A549 (cell line): ENCODE measurements around the gene CLDN25. TPM values are rescaled to one million over a fixed set of nuclear protein-coding genes. Genes with fewer than 3 reads are reported as not detected.

Source experiments
- ATAC-seq, 2 experiments: fragments of 200-7000 bp in 1 of 2; fragments of >200 bp in 1 of 2; cut with Nextera tagmentation in 1 of 2; cut with Tn5 transposase in 1 of 2; 3 replicates each; pipeline versions ENCODE4 v1.8.0 to v1.9.1; 2018 to 2020; ENCODE audit warnings: mild to moderate bottlenecking in 1 of 2, moderate library complexity in 1 of 2
- CTCF ChIA-PET: fragments of 300-600 bp; sonication (Branson Sonifier 250); formaldehyde crosslinking; extraction: SDS; loops from one replicate; lab custom pipeline; 2021; ENCODE audit warnings: antibody characterized with exemption, inconsistent platforms; lab: Yijun Ruan, JAX
- POLR2A ChIA-PET: fragments of 350-600 bp; formaldehyde crosslinking; extraction: SDS; loops from one replicate; lab custom pipeline; 2021; ENCODE audit warnings: antibody characterized with exemption, inconsistent platforms; lab: Yijun Ruan, JAX
- DNase-seq, 2 experiments: peaks; one replicate each; pipeline versions ENCODE4 v3.0.0 to v3.0.0-alpha.2; 2011 to 2016; ENCODE audit warnings: low read depth in 1 of 2, low spot score in 1 of 2
- FAIRE-seq: peaks from 2 replicates; lab custom pipeline; 2011; peaks lifted over from hg19 to GRCh38; lab: Jason Lieb, UNC
- H3K27ac ChIP-seq, 2 experiments: fragments of >200 bp; sonication (Bioruptor Twin); formaldehyde crosslinking; 3 replicates each; pipeline ENCODE4 v1.5.1; 2016 to 2017
- H3K4me1 ChIP-seq: fragments of >200 bp; sonication (Bioruptor Twin); formaldehyde crosslinking; 3 replicates; pipeline ENCODE4 v1.6.1; 2016
- H3K4me2 ChIP-seq: fragments of >200 bp; sonication (Bioruptor Twin); formaldehyde crosslinking; 3 replicates; pipeline ENCODE4 v1.6.1; 2016
- H3K4me3 ChIP-seq: fragments of >200 bp; sonication (Bioruptor Twin); formaldehyde crosslinking; 3 replicates; pipeline ENCODE4 v1.5.1; 2016
- H3K9me3 ChIP-seq: fragments of >200 bp; sonication (Bioruptor Twin); formaldehyde crosslinking; 3 replicates; pipeline ENCODE4 v1.6.1; 2016
- CBX2 ChIP-seq: fragments of 200-600 bp; sonication (generic); IDR thresholded peaks from 2 replicates; pipeline ENCODE4 v1.6.1; 2016; ENCODE audit warnings: low read depth, mild to moderate bottlenecking, borderline replicate concordance
- CHD4 ChIP-seq: fragments of 200-600 bp; sonication (generic); IDR thresholded peaks from 2 replicates; pipeline ENCODE4 v1.6.1; 2016; ENCODE audit warnings: antibody characterized with exemption, mild to moderate bottlenecking, borderline replicate concordance
- CTCF ChIP-seq: fragments of >200 bp; sonication (Bioruptor Twin); formaldehyde crosslinking; IDR thresholded peaks from 3 replicates; pipeline ENCODE4 v1.5.1; 2016
- EHF ChIP-seq: fragments of 250-450 bp; sonication (Bioruptor Pico); IDR thresholded peaks from 2 replicates; pipeline ENCODE4 v1.5.0; 2020; ENCODE audit warnings: mild to moderate bottlenecking
- ESRRA ChIP-seq: fragments of 150-350 bp; IDR thresholded peaks from 2 replicates; pipeline ENCODE4 v1.6.1; 2014; ENCODE audit warnings: mild to moderate bottlenecking, low read length, borderline replicate concordance
- HDAC2 ChIP-seq: fragments of 200-600 bp; sonication (generic); IDR thresholded peaks from 2 replicates; pipeline ENCODE4 v1.6.1; 2016
- HEYL ChIP-seq: fragments of 250-450 bp; sonication (Bioruptor Pico); IDR thresholded peaks from 2 replicates; pipeline ENCODE4 v1.8.0; 2021; ENCODE audit warnings: mild to moderate bottlenecking, moderate library complexity
- HMGXB4 ChIP-seq: fragments of 250-450 bp; sonication (Bioruptor Pico); IDR thresholded peaks from 2 replicates; pipeline ENCODE4 v1.5.0; 2021; ENCODE audit warnings: mild to moderate bottlenecking, moderate library complexity, borderline replicate concordance
- HOXB13 ChIP-seq: fragments of 250-450 bp; sonication (Bioruptor Pico); IDR thresholded peaks from 2 replicates; pipeline ENCODE4 v1.5.0; 2020; ENCODE audit warnings: low read depth, mild to moderate bottlenecking, moderate library complexity
- HOXB5 ChIP-seq: fragments of 250-450 bp; sonication (Bioruptor Pico); IDR thresholded peaks from 2 replicates; pipeline ENCODE4 v1.5.0; 2020; ENCODE audit warnings: mild to moderate bottlenecking, moderate library complexity
- JUN ChIP-seq, 2 experiments: fragments of >200 bp; sonication (Bioruptor Twin); formaldehyde crosslinking; IDR thresholded peaks; 2 replicates in 1 of 2; 3 replicates in 1 of 2; pipeline ENCODE4 v1.6.1; 2016 to 2017
- KDM1A ChIP-seq: fragments of 200-600 bp; sonication (generic); IDR thresholded peaks from 2 replicates; pipeline ENCODE4 v1.6.1; 2016; ENCODE audit warnings: low read depth, mild to moderate bottlenecking
- KDM5A ChIP-seq: fragments of 200-600 bp; sonication (generic); IDR thresholded peaks from 2 replicates; pipeline ENCODE4 v1.6.1; 2016; ENCODE audit warnings: antibody characterized with exemption, mild to moderate bottlenecking
- MAZ ChIP-seq: fragments of 150-350 bp; IDR thresholded peaks from 2 replicates; pipeline ENCODE4 v1.6.1; 2014; ENCODE audit warnings: antibody characterized with exemption, low read depth, low read length, borderline replicate concordance
- NFE2L2 ChIP-seq: fragments of 150-350 bp; conservative IDR thresholded peaks from 2 replicates; pipeline ENCODE4 v1.6.1; 2014; ENCODE audit warnings: low read length
- NPAS2 ChIP-seq: fragments of 250-450 bp; sonication (Bioruptor Pico); IDR thresholded peaks from 2 replicates; pipeline ENCODE4 v1.8.0; 2022; ENCODE audit warnings: mild to moderate bottlenecking, moderate library complexity, borderline replicate concordance
- PBX3 ChIP-seq: IDR thresholded peaks from 2 replicates; pipeline ENCODE4 v1.6.1; 2012
- POLR2AphosphoS2 ChIP-seq: conservative IDR thresholded peaks from 2 replicates; pipeline ENCODE4 v1.6.1; 2012; ENCODE audit warnings: low read length, improper control_type of control experiment, inconsistent platforms
- RARB ChIP-seq: fragments of 250-450 bp; sonication (Bioruptor Pico); IDR thresholded peaks from 2 replicates; pipeline ENCODE4 v1.8.0; 2021; ENCODE audit warnings: mild to moderate bottlenecking, moderate library complexity
- SREBF2 ChIP-seq: fragments of 450-650 bp; IDR thresholded peaks from 2 replicates; pipeline ENCODE4 v1.6.1; 2014; ENCODE audit warnings: mild to moderate bottlenecking, moderate library complexity
- TP53 ChIP-seq: fragments of 250-450 bp; sonication (Bioruptor Pico); IDR thresholded peaks from 2 replicates; pipeline ENCODE4 v1.5.0; 2021; ENCODE audit warnings: mild to moderate bottlenecking, moderate library complexity
- USF2 ChIP-seq: fragments of 450-650 bp; IDR thresholded peaks from 2 replicates; pipeline ENCODE4 v1.6.1; 2014; ENCODE audit warnings: antibody characterized with exemption
- ZFP36 ChIP-seq: fragments of 450-650 bp; IDR thresholded peaks from 2 replicates; pipeline ENCODE4 v1.6.1; 2014; ENCODE audit warnings: borderline replicate concordance; ENCODE audit not compliant: partially characterized antibody
- ZSCAN20 ChIP-seq: fragments of 250-450 bp; sonication (Bioruptor Pico); IDR thresholded peaks from 2 replicates; pipeline ENCODE4 v1.8.0; 2022; ENCODE audit warnings: mild to moderate bottlenecking, moderate library complexity
- WGBS: methylation state at CpG from one replicate; pipeline ENCODE4 v1.1.6; 2017; ENCODE audit errors: missing lambda C conversion rate; 5-methylcytosine and 5-hydroxymethylcytosine counted together
- polyA plus RNA-seq, 4 experiments: library from polyadenylated mRNA; depleted of rRNA in 3 of 4; stranded (reverse); fragments of >200 nt; fragmentation: RNase III in 1 of 4; extraction: RNeasy Plus Mini Kit Qiagen cat#74134 plus additional on column Dnase treatment in 1 of 4; gene quantifications; 2 replicates in 3 of 4; 3 replicates in 1 of 4; pipeline ENCODE4 v1.2.3, GENCODE V29; 2011 to 2017
- small RNA-seq, 6 experiments: library from RNA; depleted of rRNA; stranded (forward); fragments of <200 nt; gene quantifications; one replicate each; pipeline ENCODE3, GENCODE V24; 2012

CLDN25 gene
- polyA plus RNA-seq, 2 of the 4 experiments (the other 2 are of a cell fraction): not detected

DNA sequence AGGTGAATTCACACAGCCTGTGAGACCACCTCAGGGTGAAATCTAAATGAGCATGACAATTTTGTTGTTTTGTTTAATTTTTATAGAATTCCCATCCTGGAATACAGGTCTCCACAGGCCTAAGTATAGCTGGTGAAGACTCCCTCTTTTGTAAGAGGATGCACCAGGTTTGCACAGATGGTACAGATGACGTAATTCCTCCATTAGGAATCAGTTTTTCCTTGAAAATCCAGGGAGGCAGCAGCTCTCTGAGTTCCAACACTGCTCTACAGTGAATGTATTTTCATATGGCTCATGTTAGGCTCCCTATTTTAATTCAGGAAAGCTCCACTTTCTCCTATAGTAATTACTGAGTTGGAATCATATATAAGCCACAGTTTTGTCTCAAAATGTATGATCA, 48.6 kb downstream of the CLDN25 start:
- no peak for TF ChIP-seq EHF
- no peak for TF ChIP-seq ZSCAN20 (CRISPR knock-in tag)
- TF ChIP-seq NPAS2 (CRISPR knock-in tag): no peak
- TF ChIP-seq CHD4: no peak
- no peak for TF ChIP-seq HMGXB4 (CRISPR knock-in tag)
- TF ChIP-seq KDM5A: no peak
- no peak for TF ChIP-seq PBX3
- TF ChIP-seq NFE2L2: no peak
- no peak for TF ChIP-seq CTCF
- no peak for TF ChIP-seq JUN (IDR thresholded peaks at IDR 0.05)
- no peak for TF ChIP-seq POLR2AphosphoS2
- Histone ChIP-seq H3K27ac (no peak overlapping the region), H3K4me1 (no peaks in the 10 kb centered on the region), H3K9me3 (no peaks in the 10 kb centered on the region; the same call in 2 of the 3 replicates), H3K4me2 (no peak overlapping the region), H3K4me3 (no peak overlapping the region)
- CTCF ChIA-PET: interaction anchor here (1.3 to 2.3 kb wide), 3 partner anchors 22 to 55 kb away, joined by 3 to 5 read pairs (median 5); partner anchors contain the start of gene ZW10
- ATAC-seq: no peak
- no peak for FAIRE-seq
- POLR2A ChIA-PET: no interaction called here
- WGBS: 93% methylated on average over 1 of the region's 1 CpG
- no peak for DNase-seq

GRCh38 chr11:113829751-113830150, 50.2 kb downstream of the CLDN25 start:
- CTCF ChIA-PET: interaction anchor here (0.5 to 0.6 kb wide), 2 partner anchors 15 to 948 kb away, joined by 3 to 4 read pairs; no protein-coding TSS in a partner anchor
- 80% methylated on average over 2 of the region's 2 CpGs for WGBS
- no peak overlapping the region for H3K27ac ChIP-seq
- POLR2A ChIA-PET: no interaction called here
- H3K4me3 ChIP-seq: no peak overlapping the region
- ATAC-seq (no peak), DNase-seq (no peak), FAIRE-seq (no peak)
- H3K4me2 ChIP-seq: no peak overlapping the region
- no peaks in the 10 kb centered on the region for H3K4me1 ChIP-seq
- no peaks in the 10 kb centered on the region; the same call in 2 of the 3 replicates for H3K9me3 ChIP-seq
- TF ChIP-seq ESRRA (no peak), HEYL (CRISPR knock-in tag) (no peak), SREBF2 (no peak), CBX2 (no peak), ZFP36 (no peak), ZSCAN20 (CRISPR knock-in tag) (no peak), CHD4 (no peak), HDAC2 (no peak), MAZ (no peak), TP53 (CRISPR knock-in tag) (no peak), USF2 (no peak), HOXB5 (CRISPR knock-in tag) (no peak), KDM1A (no peak), RARB (CRISPR knock-in tag) (no peak), HOXB13 (CRISPR knock-in tag) (no peak)
- TF ChIP-seq, all 56 proteins: peak for 0

Small RNA genes lying within 50 kb of the gene (small RNA-seq; reads per million reads assigned to genes)
- gene LRRC37A13P (0 reads per million in 6 experiments), gene RPS29P19 (0 reads per million in 6 experiments)

Other genes starting within 250 kb of the CLDN25 start
- gene TMPRSS5, start 73.5 kb upstream of the CLDN25 start, polyA plus RNA-seq (2011; rRNA removed): 0.12 and 0.15 TPM in 2 replicates
- gene TMPRSS5, start 73.5 kb upstream of the CLDN25 start, polyA plus RNA-seq (2017; fragmentation: RNase III; extraction: RNeasy Plus Mini Kit Qiagen cat#74134 plus additional on column Dnase treatment): 0.12 to 0.30 TPM (median 0.18 TPM) in 3 replicates
- gene ZW10, start 6.1 kb upstream of the CLDN25 start, polyA plus RNA-seq (2011; rRNA removed): 12.9 and 13.4 TPM in 2 replicates
- gene ZW10, start 6.1 kb upstream of the CLDN25 start, polyA plus RNA-seq (2017; fragmentation: RNase III; extraction: RNeasy Plus Mini Kit Qiagen cat#74134 plus additional on column Dnase treatment): 13.9 to 14.1 TPM (median 13.9 TPM) in 3 replicates
- 31.3 and 41.7 TPM in 2 replicates for gene USP28, start 95.8 kb downstream of the CLDN25 start, polyA plus RNA-seq (2011; rRNA removed)
- 14.8 to 17.4 TPM (median 15.4 TPM) in 3 replicates for gene USP28, start 95.8 kb downstream of the CLDN25 start, polyA plus RNA-seq (2017; fragmentation: RNase III; extraction: RNeasy Plus Mini Kit Qiagen cat#74134 plus additional on column Dnase treatment)
- not detected in 2 replicates for gene HTR3B, start 125.0 kb downstream of the CLDN25 start, polyA plus RNA-seq (2011; rRNA removed)
- gene HTR3B, start 125.0 kb downstream of the CLDN25 start, polyA plus RNA-seq (2017; fragmentation: RNase III; extraction: RNeasy Plus Mini Kit Qiagen cat#74134 plus additional on column Dnase treatment): not detected in 3 replicates
- not detected in 2 replicates for gene HTR3A, start 195.3 kb downstream of the CLDN25 start, polyA plus RNA-seq (2011; rRNA removed)
- not detected in 3 replicates for gene HTR3A, start 195.3 kb downstream of the CLDN25 start, polyA plus RNA-seq (2017; fragmentation: RNase III; extraction: RNeasy Plus Mini Kit Qiagen cat#74134 plus additional on column Dnase treatment)